IMR-90 (cell line): ENCODE measurements around the gene PCDHA4. TPM values are rescaled to one million over a fixed set of nuclear protein-coding genes. Genes with fewer than 3 reads are reported as not detected.

Experiments
- ATAC-seq: fragments of 200-7000 bp; cut with Tn5 transposase; 2 replicates; pipeline ENCODE4 v1.9.1; 2020; ENCODE audit warnings: low read depth, mild to moderate bottlenecking, moderate library complexity
- BruUV-seq: library from RNA; stranded (reverse); fragments of 400-500 nt; replicated peaks from 2 replicates; lab custom pipeline; 2021; lab: Mats Ljungman, UMichigan
- CTCF ChIA-PET: fragments of 300-600 bp; formaldehyde crosslinking; extraction: SDS; loops from one replicate; lab custom pipeline; 2021; ENCODE audit warnings: antibody characterized with exemption; lab: Yijun Ruan, JAX
- POLR2A ChIA-PET: fragments of 300-600 bp; sonication (Branson Sonifier 250); formaldehyde crosslinking; loops from one replicate; lab custom pipeline; 2022; ENCODE audit warnings: antibody characterized with exemption; ENCODE audit not compliant: unreplicated experiment; lab: Charles Lee
- DNase-seq: peaks from one replicate; pipeline ENCODE4 v3.0.0; 2013
- H2AFZ ChIP-seq: replicated peaks from 2 replicates; pipeline ENCODE3; 2013; ENCODE audit warnings: low read length, mild to moderate bottlenecking; ENCODE audit not compliant: poor library complexity
- H2AK5ac ChIP-seq: 2 replicates; pipeline ENCODE4 v1.6.1; 2013; ENCODE audit warnings: low read depth, low read length, inconsistent platforms
- H2AK9ac ChIP-seq: replicated peaks from 2 replicates; pipeline ENCODE3; 2013; ENCODE audit warnings: mild to moderate bottlenecking, low read depth, low read length, moderate library complexity; ENCODE audit not compliant: poor library complexity
- H2BK120ac ChIP-seq: 2 replicates; pipeline ENCODE4 v1.6.1; 2013; ENCODE audit warnings: low read depth, low read length, inconsistent platforms
- H2BK15ac ChIP-seq: 3 replicates; pipeline ENCODE4 v1.6.1; 2013; ENCODE audit warnings: low read depth, low read length, inconsistent platforms
- H2BK20ac ChIP-seq: 2 replicates; pipeline ENCODE4 v1.6.1; 2013; ENCODE audit warnings: low read depth, mild to moderate bottlenecking, inconsistent platforms, low read length, moderate library complexity
- H2BK5ac ChIP-seq: 2 replicates; pipeline ENCODE4 v1.6.1; 2013; ENCODE audit warnings: mild to moderate bottlenecking, low read depth, low read length, inconsistent platforms; ENCODE audit not compliant: poor library complexity, severe bottlenecking
- H3K14ac ChIP-seq: replicated peaks from 2 replicates; pipeline ENCODE4 v1.6.1; 2013; ENCODE audit warnings: low read depth, low read length, inconsistent platforms
- H3K18ac ChIP-seq: 2 replicates; pipeline ENCODE4 v1.6.1; 2013; ENCODE audit warnings: low read depth, low read length, control low read depth
- H3K23ac ChIP-seq: 2 replicates; pipeline ENCODE4 v1.6.1; 2013; ENCODE audit warnings: low read depth, low read length, inconsistent platforms
- H3K27ac ChIP-seq: 2 replicates; pipeline ENCODE4 v1.5.1; 2013; ENCODE audit warnings: mild to moderate bottlenecking, control low read depth, low read length; ENCODE audit not compliant: insufficient read depth
- H3K27me3 ChIP-seq: 2 replicates; pipeline ENCODE4 v1.6.1; 2013; ENCODE audit warnings: low read length; ENCODE audit not compliant: control insufficient read depth, insufficient read depth
- H3K36me3 ChIP-seq: 2 replicates; pipeline ENCODE4 v1.6.1; 2013; ENCODE audit warnings: low read length, mixed read lengths; ENCODE audit not compliant: control insufficient read depth, insufficient read depth
- H3K4ac ChIP-seq: 2 replicates; pipeline ENCODE4 v1.6.1; 2013; ENCODE audit warnings: low read depth, low read length, inconsistent platforms
- H3K4me1 ChIP-seq: 2 replicates; pipeline ENCODE4 v1.6.1; 2013; ENCODE audit warnings: low read length, mixed read lengths; ENCODE audit not compliant: control insufficient read depth, insufficient read depth
- H3K4me2 ChIP-seq: 2 replicates; pipeline ENCODE4 v1.6.1; 2013; ENCODE audit warnings: low read depth, mild to moderate bottlenecking, control low read depth, low read length, moderate library complexity
- H3K4me3 ChIP-seq: 2 replicates; pipeline ENCODE4 v1.5.1; 2013; ENCODE audit warnings: low read depth, mild to moderate bottlenecking, control low read depth, low read length, moderate library complexity; ENCODE audit not compliant: insufficient read depth
- H3K56ac ChIP-seq: 2 replicates; pipeline ENCODE4 v1.6.1; 2013; ENCODE audit warnings: low read length, inconsistent platforms; ENCODE audit not compliant: insufficient read depth; ENCODE audit errors: extremely low read depth
- H3K79me1 ChIP-seq, 2 experiments: 2 replicates each; pipeline ENCODE4 v1.6.1; 2013; ENCODE audit warnings: low read length in 2 of 2, inconsistent platforms in 1 of 2, low read depth in 1 of 2
- H3K9ac ChIP-seq: 2 replicates; pipeline ENCODE4 v1.6.1; 2013; ENCODE audit warnings: low read depth, low read length, control low read depth
- H3K9me1 ChIP-seq: 2 replicates; pipeline ENCODE4 v1.6.1; 2013; ENCODE audit warnings: low read length, inconsistent platforms; ENCODE audit not compliant: insufficient read depth
- H3K9me3 ChIP-seq: 2 replicates; pipeline ENCODE4 v1.6.1; 2013; ENCODE audit warnings: low read length; ENCODE audit not compliant: control insufficient read depth, insufficient read depth
- H4K20me1 ChIP-seq: 2 replicates; pipeline ENCODE4 v1.6.1; 2013; ENCODE audit warnings: low read length, inconsistent platforms; ENCODE audit not compliant: insufficient read depth
- H4K5ac ChIP-seq: 2 replicates; pipeline ENCODE4 v1.6.1; 2013; ENCODE audit warnings: mild to moderate bottlenecking, low read depth, low read length, control low read depth
- H4K8ac ChIP-seq, 2 experiments: 2 replicates each; pipeline ENCODE4 v1.6.1; 2013; ENCODE audit warnings: low read depth in 2 of 2, low read length in 2 of 2, control low read depth in 1 of 2, inconsistent platforms in 1 of 2
- H4K91ac ChIP-seq: 2 replicates; pipeline ENCODE4 v1.6.1; 2013; ENCODE audit warnings: low read depth, low read length, inconsistent platforms; ENCODE audit not compliant: insufficient read depth
- CEBPB ChIP-seq: IDR thresholded peaks from 2 replicates; pipeline ENCODE4 v1.6.1; 2012; ENCODE audit warnings: low read depth, low read length, improper control_type of control experiment
- MAFK ChIP-seq: IDR thresholded peaks from 2 replicates; pipeline ENCODE4 v1.6.1; 2012; ENCODE audit warnings: low read depth, low read length, improper control_type of control experiment
- MAZ ChIP-seq: IDR thresholded peaks from 2 replicates; pipeline ENCODE4 v1.6.1; 2012; ENCODE audit warnings: low read depth, mild to moderate bottlenecking, low read length, improper control_type of control experiment, moderate library complexity, borderline replicate concordance
- MXI1 ChIP-seq: IDR thresholded peaks from 2 replicates; pipeline ENCODE4 v1.6.1; 2012; ENCODE audit warnings: low read depth, mild to moderate bottlenecking, low read length, moderate library complexity, borderline replicate concordance
- NFE2L2 ChIP-seq: fragments of 150-350 bp; IDR thresholded peaks from 2 replicates; pipeline ENCODE4 v1.6.1; 2016; ENCODE audit warnings: low read depth, mild to moderate bottlenecking, low read length
- POLR2A ChIP-seq: IDR thresholded peaks from 2 replicates; pipeline ENCODE4 v1.6.1; 2012; ENCODE audit warnings: mild to moderate bottlenecking, low read depth, low read length
- RAD21 ChIP-seq: IDR thresholded peaks from 2 replicates; pipeline ENCODE4 v1.6.1; 2012; ENCODE audit warnings: low read length, improper control_type of control experiment
- RFX5 ChIP-seq: IDR thresholded peaks from 2 replicates; pipeline ENCODE4 v1.8.0; 2012; ENCODE audit warnings: low read depth, mild to moderate bottlenecking, low read length, moderate library complexity
- USF2 ChIP-seq: fragments of 150-350 bp; IDR thresholded peaks from 2 replicates; pipeline ENCODE4 v1.6.1; 2017; ENCODE audit warnings: mild to moderate bottlenecking, antibody characterized with exemption, low read length, low read depth
- WGBS, 2 experiments: methylation state at CpG; one replicate each; pipeline versions ENCODE4 v1.1.5 to v1.1.7; 2013; ENCODE audit warnings: missing lambda C conversion rate in 2 of 2; ENCODE audit not compliant: insufficient read length in 1 of 2; ENCODE audit errors: extremely low coverage in 2 of 2; 5-methylcytosine and 5-hydroxymethylcytosine counted together
- dilution Hi-C: fragments of 300-500 bp; cut with HindIII; formaldehyde crosslinking; loops from one replicate; pipeline ENCODE4 v1.14.3; 2018; ENCODE audit warnings: low sequenced_read_pairs; ENCODE audit not compliant: unreplicated experiment
- in situ Hi-C: fragments of 300-500 bp; cut with MboI; formaldehyde crosslinking; loops from 3 replicates; pipeline ENCODE4 v1.14.3; 2019; ENCODE audit warnings: low sequenced_read_pairs, inconsistent platforms, mixed read lengths
- intact Hi-C: fragments of 100-400 bp; cut with micrococcal nuclease; formaldehyde crosslinking; loops from 2 replicates; pipeline ENCODE4 v1.10.0; 2022
- polyA plus RNA-seq, 3 experiments: library from polyadenylated mRNA; depleted of rRNA; stranded (reverse); fragments of >200 nt; gene quantifications; 2 replicates each; pipeline ENCODE4 v1.2.3, GENCODE V29; 2012; ENCODE audit warnings: low replicate concordance in 1 of 3
- total RNA-seq: library from RNA; depleted of rRNA; stranded (reverse); fragments of >200 nt; gene quantifications from 2 replicates; pipeline ENCODE4 v1.2.3, GENCODE V29; 2012
- TF ChIP-seq, protein P1 (sequence below): conservative IDR thresholded peaks from 2 replicates; pipeline ENCODE4 v1.5.1; 2012; ENCODE audit warnings: mild to moderate bottlenecking, low read depth, low read length, improper control_type of control experiment

Gene PCDHA4
- total and polyA plus RNA-seq, 2 of the 4 experiments (the other 2 are of a cell fraction) = under 0.01 to 0.02 TPM

- Histone ChIP-seq H3K9me1 (no peaks in the 10 kb centered on the region), H3K23ac (no peak overlapping the region), H4K5ac (no peak overlapping the region), H4K91ac (no peak overlapping the region), H3K79me1 (no peaks in the 10 kb centered on the region), H2BK15ac (no peak overlapping the region), H2BK20ac (no peak overlapping the region), H3K9me3 (peaks cover 26% of the 10 kb centered on the region), H3K4ac (no peak overlapping the region), H4K20me1 (no peaks in the 10 kb centered on the region), H3K4me3 (no peak overlapping the region), H2BK120ac (no peak overlapping the region), H2AK5ac (no peak overlapping the region), H3K4me1 (no peaks in the 10 kb centered on the region), H2BK5ac (no peak overlapping the region), H3K27me3 (no peaks in the 10 kb centered on the region), H3K36me3 (no peaks in the 10 kb centered on the region), H3K18ac (no peak overlapping the region), H3K56ac (no peak overlapping the region), H3K4me2 (no peak overlapping the region), H3K9ac (no peak overlapping the region), H2AFZ (no peak overlapping the region), H2AK9ac (no peak overlapping the region), H3K27ac (no peak overlapping the region), H4K8ac (no peak overlapping the region), H3K14ac (no peak overlapping the region)
- no TSS peak for BruUV-seq
- TF ChIP-seq NFE2L2 = no peak
- no peak for TF ChIP-seq CEBPB
- no peak for TF ChIP-seq RAD21
- no peak for TF ChIP-seq MAFK
- TF ChIP-seq USF2 = no peak
- no peak for TF ChIP-seq POLR2A
- TF ChIP-seq MXI1 = no peak
- TF ChIP-seq RFX5 = no peak
- no peak for TF ChIP-seq MAZ
- TF ChIP-seq, protein P1, sequence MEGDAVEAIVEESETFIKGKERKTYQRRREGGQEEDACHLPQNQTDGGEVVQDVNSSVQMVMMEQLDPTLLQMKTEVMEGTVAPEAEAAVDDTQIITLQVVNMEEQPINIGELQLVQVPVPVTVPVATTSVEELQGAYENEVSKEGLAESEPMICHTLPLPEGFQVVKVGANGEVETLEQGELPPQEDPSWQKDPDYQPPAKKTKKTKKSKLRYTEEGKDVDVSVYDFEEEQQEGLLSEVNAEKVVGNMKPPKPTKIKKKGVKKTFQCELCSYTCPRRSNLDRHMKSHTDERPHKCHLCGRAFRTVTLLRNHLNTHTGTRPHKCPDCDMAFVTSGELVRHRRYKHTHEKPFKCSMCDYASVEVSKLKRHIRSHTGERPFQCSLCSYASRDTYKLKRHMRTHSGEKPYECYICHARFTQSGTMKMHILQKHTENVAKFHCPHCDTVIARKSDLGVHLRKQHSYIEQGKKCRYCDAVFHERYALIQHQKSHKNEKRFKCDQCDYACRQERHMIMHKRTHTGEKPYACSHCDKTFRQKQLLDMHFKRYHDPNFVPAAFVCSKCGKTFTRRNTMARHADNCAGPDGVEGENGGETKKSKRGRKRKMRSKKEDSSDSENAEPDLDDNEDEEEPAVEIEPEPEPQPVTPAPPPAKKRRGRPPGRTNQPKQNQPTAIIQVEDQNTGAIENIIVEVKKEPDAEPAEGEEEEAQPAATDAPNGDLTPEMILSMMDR = no peak
- in situ Hi-C loops = no loop called here
- ChIA-PET POLR2A (no interaction called here), CTCF (no interaction called here)
- ATAC-seq = no peak
- dilution Hi-C loops = no loop called here
- intact Hi-C loops = no loop called here
- no peak for DNase-seq
- WGBS, 2 experiments = 45% methylated on average over 49 of the region's 76 CpGs; no CpG with 5 or more reads in 1 of the 2 experiments
These were observed 55.8 kb downstream of the PCDHA4 start for GRCh38 chr5:140862441-140863295.
